22Rv1 (cell line): Measurements from ENCODE around the gene MSN.
"Not testable (repeated sequence)": the region's sequence is repeated elsewhere in the genome, so short reads cannot be mapped to it uniquely, and the experiment has no call there.

Source experiments
- ZFX ChIP-seq: fragments of 450-650 bp; IDR thresholded peaks from 2 replicates; pipeline ENCODE4 v1.6.1; 2017; ENCODE audit warnings: antibody characterized with exemption, borderline replicate concordance
- TF ChIP-seq, protein P1 (sequence below): fragments of 450-650 bp; IDR thresholded peaks from 2 replicates; pipeline ENCODE4 v1.5.1; 2017; ENCODE audit warnings: mild to moderate bottlenecking

DNA sequence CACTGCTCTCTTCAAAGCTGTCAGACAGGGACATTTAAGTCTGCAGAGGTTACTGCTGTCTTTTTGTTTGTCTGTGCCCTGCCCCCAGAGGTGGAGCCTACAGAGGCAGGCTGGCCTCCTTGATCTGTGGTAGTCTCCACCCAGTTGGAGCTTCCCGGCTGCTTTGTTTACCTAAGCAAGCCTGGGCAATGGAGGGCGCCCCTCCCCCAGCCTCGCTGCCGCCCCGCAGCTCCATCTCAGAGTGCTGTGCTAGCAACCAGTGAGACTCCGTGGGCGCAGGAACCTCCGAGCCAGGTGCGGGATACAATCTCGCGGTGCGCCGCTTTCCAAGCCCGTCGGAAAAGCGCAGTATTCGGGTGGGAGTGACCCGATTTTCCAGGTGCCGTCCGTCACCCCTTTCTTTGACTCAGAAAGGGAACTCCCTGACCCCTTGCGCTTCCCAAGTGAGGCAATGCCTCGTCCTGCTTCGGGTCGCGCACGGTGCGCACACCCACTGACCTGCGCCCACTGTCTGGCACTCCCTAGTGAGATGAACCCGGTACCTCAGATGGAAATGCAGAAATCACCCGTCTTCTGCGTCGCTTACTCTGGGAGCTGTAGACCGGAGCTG is 47.3 kb upstream of the MSN start:
- TF ChIP-seq, protein P1, sequence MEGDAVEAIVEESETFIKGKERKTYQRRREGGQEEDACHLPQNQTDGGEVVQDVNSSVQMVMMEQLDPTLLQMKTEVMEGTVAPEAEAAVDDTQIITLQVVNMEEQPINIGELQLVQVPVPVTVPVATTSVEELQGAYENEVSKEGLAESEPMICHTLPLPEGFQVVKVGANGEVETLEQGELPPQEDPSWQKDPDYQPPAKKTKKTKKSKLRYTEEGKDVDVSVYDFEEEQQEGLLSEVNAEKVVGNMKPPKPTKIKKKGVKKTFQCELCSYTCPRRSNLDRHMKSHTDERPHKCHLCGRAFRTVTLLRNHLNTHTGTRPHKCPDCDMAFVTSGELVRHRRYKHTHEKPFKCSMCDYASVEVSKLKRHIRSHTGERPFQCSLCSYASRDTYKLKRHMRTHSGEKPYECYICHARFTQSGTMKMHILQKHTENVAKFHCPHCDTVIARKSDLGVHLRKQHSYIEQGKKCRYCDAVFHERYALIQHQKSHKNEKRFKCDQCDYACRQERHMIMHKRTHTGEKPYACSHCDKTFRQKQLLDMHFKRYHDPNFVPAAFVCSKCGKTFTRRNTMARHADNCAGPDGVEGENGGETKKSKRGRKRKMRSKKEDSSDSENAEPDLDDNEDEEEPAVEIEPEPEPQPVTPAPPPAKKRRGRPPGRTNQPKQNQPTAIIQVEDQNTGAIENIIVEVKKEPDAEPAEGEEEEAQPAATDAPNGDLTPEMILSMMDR, result not testable (repeated sequence)
- not testable (repeated sequence) for TF ChIP-seq ZFX
